ENCODE measurements around the gene CNPY3. TPM values are rescaled to one million over a fixed set of nuclear protein-coding genes. Genes with fewer than 3 reads are reported as not detected.

The CNPY3 gene
- total RNA-seq, 1 donor from 2014 or later, result 20.1 TPM

- Histone ChIP-seq H3K4me1 (peaks cover 17% of the 10 kb centered on the region), H3K9me3 (replicated peaks) (no peaks in the 10 kb centered on the region), H3K36me3 (peaks cover 51% of the 10 kb centered on the region), H3K4me3 (no peak overlapping the region), H3K27me3 (ENCODE audit: low read depth) (no peaks in the 10 kb centered on the region), H3K27ac (replicated peaks) (no peak overlapping the region)
- intact Hi-C loops (cut with micrococcal nuclease), result no loop called here
- TF ChIP-seq, protein P1, sequence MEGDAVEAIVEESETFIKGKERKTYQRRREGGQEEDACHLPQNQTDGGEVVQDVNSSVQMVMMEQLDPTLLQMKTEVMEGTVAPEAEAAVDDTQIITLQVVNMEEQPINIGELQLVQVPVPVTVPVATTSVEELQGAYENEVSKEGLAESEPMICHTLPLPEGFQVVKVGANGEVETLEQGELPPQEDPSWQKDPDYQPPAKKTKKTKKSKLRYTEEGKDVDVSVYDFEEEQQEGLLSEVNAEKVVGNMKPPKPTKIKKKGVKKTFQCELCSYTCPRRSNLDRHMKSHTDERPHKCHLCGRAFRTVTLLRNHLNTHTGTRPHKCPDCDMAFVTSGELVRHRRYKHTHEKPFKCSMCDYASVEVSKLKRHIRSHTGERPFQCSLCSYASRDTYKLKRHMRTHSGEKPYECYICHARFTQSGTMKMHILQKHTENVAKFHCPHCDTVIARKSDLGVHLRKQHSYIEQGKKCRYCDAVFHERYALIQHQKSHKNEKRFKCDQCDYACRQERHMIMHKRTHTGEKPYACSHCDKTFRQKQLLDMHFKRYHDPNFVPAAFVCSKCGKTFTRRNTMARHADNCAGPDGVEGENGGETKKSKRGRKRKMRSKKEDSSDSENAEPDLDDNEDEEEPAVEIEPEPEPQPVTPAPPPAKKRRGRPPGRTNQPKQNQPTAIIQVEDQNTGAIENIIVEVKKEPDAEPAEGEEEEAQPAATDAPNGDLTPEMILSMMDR (IDR thresholded peaks at IDR 0.05; ENCODE audit: borderline replicate concordance), result no peak
- DNase-seq, result no peak
These were observed 33.4 kb downstream of the CNPY3 start for GRCh38 chr6:42962502-42963178.

GRCh38 chr6:42963179-42963854 is 34.0 kb downstream of the CNPY3 start:
- Histone ChIP-seq H3K4me3 (no peak overlapping the region), H3K27ac (replicated peaks) (no peak overlapping the region), H3K4me1 (peaks cover 17% of the 10 kb centered on the region), H3K9me3 (replicated peaks) (no peaks in the 10 kb centered on the region), H3K36me3 (peaks cover 58% of the 10 kb centered on the region), H3K27me3 (ENCODE audit: low read depth) (no peaks in the 10 kb centered on the region)
- DNase-seq, result no peak
- TF ChIP-seq, protein P1 (IDR thresholded peaks at IDR 0.05; ENCODE audit: borderline replicate concordance), result no peak
- intact Hi-C loops (cut with micrococcal nuclease), result no loop called here

- H3K9me3 ChIP-seq (replicated peaks), result no peaks in the 10 kb centered on the region
- H3K27ac ChIP-seq (replicated peaks), result no peak overlapping the region
- TF ChIP-seq, protein P1 (IDR thresholded peaks at IDR 0.05; ENCODE audit: borderline replicate concordance), result no peak
- H3K27me3 ChIP-seq (ENCODE audit: low read depth), result no peaks in the 10 kb centered on the region
- no peak for DNase-seq
- intact Hi-C loops (cut with micrococcal nuclease), result no loop called here
- peaks cover 17% of the 10 kb centered on the region for H3K4me1 ChIP-seq
- H3K4me3 ChIP-seq, result no peak overlapping the region
- peaks cover 65% of the 10 kb centered on the region for H3K36me3 ChIP-seq
These were observed 34.8 kb downstream of the CNPY3 start for GRCh38 chr6:42963855-42964605.

- TF ChIP-seq, protein P1 (IDR thresholded peaks at IDR 0.05; ENCODE audit: borderline replicate concordance), result no peak
These were observed 37.3 kb downstream of the CNPY3 start for GRCh38 chr6:42966571-42966970.

DNA sequence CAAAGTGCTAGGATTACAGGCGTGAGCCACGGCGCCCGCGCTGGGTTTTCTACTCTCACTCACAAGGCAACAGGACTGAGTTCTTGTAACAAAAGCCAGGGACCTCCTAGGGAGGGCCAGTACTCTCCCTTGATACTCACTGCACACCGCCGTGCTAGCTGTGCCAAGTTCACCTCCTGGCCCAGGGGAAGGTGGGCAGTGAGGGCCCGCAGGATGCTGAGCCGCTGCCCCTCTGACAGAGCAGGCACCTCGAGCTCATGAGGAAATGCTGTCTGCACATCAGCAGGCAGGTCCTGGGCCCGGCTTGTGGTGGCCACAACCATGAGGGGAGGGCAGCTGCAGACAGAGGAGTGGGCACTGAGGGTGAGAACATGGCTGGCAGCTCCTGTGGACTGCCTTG is 37.9 kb downstream of the CNPY3 start:
- H3K27me3 ChIP-seq (ENCODE audit: low read depth), result no peaks in the 10 kb centered on the region
- TF ChIP-seq, protein P1 (IDR thresholded peaks at IDR 0.05; ENCODE audit: borderline replicate concordance), result no peak
- intact Hi-C loops (cut with micrococcal nuclease), result no loop called here
- peaks cover 11% of the 10 kb centered on the region for H3K4me1 ChIP-seq
- peaks cover 79% of the 10 kb centered on the region for H3K36me3 ChIP-seq
- H3K27ac ChIP-seq (replicated peaks), result no peak overlapping the region
- H3K4me3 ChIP-seq, result no peak overlapping the region
- DNase-seq, result no peak
- H3K9me3 ChIP-seq (replicated peaks), result no peaks in the 10 kb centered on the region

More at GRCh38 chr6:42966571-42966970, 37.3 kb downstream of the CNPY3 start:
- Histone ChIP-seq H3K27me3 (ENCODE audit: low read depth) (no peaks in the 10 kb centered on the region), H3K4me3 (no peak overlapping the region), H3K27ac (replicated peaks) (no peak overlapping the region), H3K9me3 (replicated peaks) (no peaks in the 10 kb centered on the region), H3K4me1 (peaks cover 6% of the 10 kb centered on the region), H3K36me3 (peaks cover 78% of the 10 kb centered on the region)
- intact Hi-C loops (cut with micrococcal nuclease), result no loop called here
- no peak for DNase-seq

All from left ventricle myocardium inferior (tissue), 1 donor.